IgD-negative memory B cell (primary cell): Measurements from ENCODE around the gene PGM5. TPM values are rescaled to one million over a fixed set of nuclear protein-coding genes. Genes with fewer than 3 reads are reported as not detected.

Experiments
- polyA plus RNA-seq: library from polyadenylated mRNA; unstranded; fragments of 300-500 nt; fragmentation: Illumina TruSeq; gene quantifications from one replicate; pipeline ENCODE4 v1.2.3, GENCODE V29; 2021

The PGM5 gene
- polyA plus RNA-seq, 1 donor from 2014 or later: not detected

Other genes starting within 250 kb of the PGM5 start
- gene ZNG1C, start 114.6 kb upstream of the PGM5 start, polyA plus RNA-seq: 41.2 TPM
- gene FOXD4L3, start 53.7 kb upstream of the PGM5 start, polyA plus RNA-seq: not detected
- not detected for gene TMEM252, start 184.3 kb downstream of the PGM5 start, polyA plus RNA-seq